OCI-LY3 (cell line): ENCODE data around the gene FBLN7.

Source experiments
- H2AFZ ChIP-seq: fragments of 200-600, 300-600 bp; shearing (Covaris generic); 2 replicates; pipeline ENCODE4 v1.6.0; 2014; ENCODE audit warnings: antibody characterized with exemption, low read depth, low read length
- H3K27ac ChIP-seq: fragments of 200-600, 300-600 bp; sonication (generic); 2 replicates; pipeline ENCODE4 v1.5.1; 2014; ENCODE audit warnings: mild to moderate bottlenecking, low read length, moderate library complexity, mixed read lengths
- H3K27me3 ChIP-seq: fragments of 200-600, 300-600 bp; sonication (generic); 2 replicates; pipeline ENCODE4 v1.6.1; 2014; ENCODE audit warnings: low read depth, low read length, mixed read lengths
- H3K36me3 ChIP-seq: fragments of 200-600, 300-600 bp; sonication (generic); replicated peaks from 2 replicates; pipeline ENCODE3; 2014; ENCODE audit warnings: low read depth, low read length, mixed read lengths
- H3K4me1 ChIP-seq: fragments of 300-600, 200-600 bp; sonication (generic); 2 replicates; pipeline ENCODE4 v1.6.1; 2014; ENCODE audit warnings: low read length, mixed read lengths
- H3K4me2 ChIP-seq: fragments of 200-600, 300-600 bp; sonication (generic); 2 replicates; pipeline ENCODE4 v1.6.1; 2014; ENCODE audit warnings: low read length, mixed read lengths
- H3K4me3 ChIP-seq: fragments of 300-600, 200-600 bp; sonication (generic); 2 replicates; pipeline ENCODE4 v1.5.1; 2014; ENCODE audit warnings: antibody characterized with exemption, mild to moderate bottlenecking, low read length, moderate library complexity
- H3K79me2 ChIP-seq: fragments of 300-600, 200-600 bp; shearing (Covaris generic); 2 replicates; pipeline ENCODE4 v1.6.1; 2014; ENCODE audit warnings: mild to moderate bottlenecking, low read length, mixed read lengths
- H3K9ac ChIP-seq: fragments of 300-600, 200-600 bp; shearing (Covaris generic); 2 replicates; pipeline ENCODE4 v1.6.0; 2014; ENCODE audit warnings: mild to moderate bottlenecking, low read length, moderate library complexity
- H3K9me3 ChIP-seq: fragments of 200-600, 300-600 bp; shearing (Covaris generic); 2 replicates; pipeline ENCODE4 v1.6.1; 2014; ENCODE audit warnings: low read length, mixed read lengths; ENCODE audit not compliant: insufficient read depth
- H4K20me1 ChIP-seq: fragments of 200-600, 300-600 bp; sonication (generic); 2 replicates; pipeline ENCODE4 v1.6.1; 2016; ENCODE audit warnings: low read length, mixed read lengths; ENCODE audit not compliant: insufficient read depth
- CTCF ChIP-seq: fragments of 200-600, 300-600 bp; sonication (generic); IDR thresholded peaks from 2 replicates; pipeline ENCODE4 v1.5.1; 2014; ENCODE audit warnings: antibody characterized with exemption, low read length, low read depth
- EZH2phosphoT487 ChIP-seq: fragments of 200-600 bp; shearing (Covaris generic); IDR thresholded peaks from 2 replicates; pipeline ENCODE4 v1.6.1; 2018; ENCODE audit warnings: antibody characterized with exemption, mixed run types, low read depth

Gene FBLN7

DNA sequence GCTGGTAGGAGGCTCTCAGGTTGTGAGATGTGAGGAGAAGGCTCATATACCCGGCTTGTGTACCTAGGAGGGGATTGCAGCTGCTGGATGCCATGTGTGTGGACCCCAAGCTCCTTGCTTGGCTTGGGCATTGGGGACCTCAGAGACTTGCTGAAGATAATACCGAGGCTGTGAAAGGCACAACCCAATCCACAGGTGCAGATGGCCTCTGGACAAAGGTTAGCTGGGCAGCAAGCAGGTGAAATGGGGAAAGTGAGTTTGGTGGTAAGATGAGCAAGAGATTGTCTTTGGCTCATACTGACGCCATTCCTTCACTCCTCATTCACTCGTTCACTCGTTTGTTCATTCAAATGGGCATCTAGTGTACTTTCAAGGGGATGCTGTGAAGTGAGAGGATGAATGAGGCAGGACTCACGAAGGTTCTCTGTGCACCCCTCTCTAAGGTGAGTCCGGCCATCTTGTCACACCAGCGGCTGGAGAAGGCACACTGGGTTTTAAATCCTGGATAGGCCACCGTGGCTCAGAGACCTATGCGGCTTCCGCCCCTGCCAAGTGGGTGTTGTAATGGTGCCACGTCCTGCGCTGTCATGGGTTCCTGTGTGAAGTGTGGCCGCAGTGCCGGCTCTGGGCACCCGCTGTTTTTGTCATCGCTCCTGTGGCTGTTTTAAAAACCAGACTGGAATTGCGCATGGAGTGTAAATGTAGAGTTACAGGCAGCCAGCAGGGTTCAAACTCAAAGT is 13.7 kb downstream of the FBLN7 start:
- TF ChIP-seq CTCF (no peak), EZH2phosphoT487 (no peak)
- no peak overlapping the region for H3K9ac ChIP-seq
- H3K36me3 ChIP-seq, result no peaks in the 10 kb centered on the region
- H3K27me3 ChIP-seq, result no peaks in the 10 kb centered on the region
- no peak overlapping the region for H2AFZ ChIP-seq
- no peak overlapping the region for H3K4me2 ChIP-seq
- no peaks in the 10 kb centered on the region for H3K9me3 ChIP-seq
- no peak overlapping the region for H3K4me3 ChIP-seq
- H3K79me2 ChIP-seq, result no peaks in the 10 kb centered on the region
- H3K4me1 ChIP-seq, result peaks cover 4% of the 10 kb centered on the region; the same call in 1 of the 2 replicates
- no peak overlapping the region for H3K27ac ChIP-seq
- H4K20me1 ChIP-seq, result no peaks in the 10 kb centered on the region

- no peaks in the 10 kb centered on the region for H3K9me3 ChIP-seq
- H3K9ac ChIP-seq, result no peak overlapping the region
- H3K36me3 ChIP-seq, result no peaks in the 10 kb centered on the region
- H4K20me1 ChIP-seq, result no peaks in the 10 kb centered on the region
- no peak for TF ChIP-seq EZH2phosphoT487
- no peak for TF ChIP-seq CTCF
- H3K79me2 ChIP-seq, result no peaks in the 10 kb centered on the region
- no peak overlapping the region for H3K4me3 ChIP-seq
- peaks cover 4% of the 10 kb centered on the region; the same call in 1 of the 2 replicates for H3K4me1 ChIP-seq
- no peak overlapping the region for H3K27ac ChIP-seq
- no peak overlapping the region for H2AFZ ChIP-seq
- H3K4me2 ChIP-seq, result no peak overlapping the region
- H3K27me3 ChIP-seq, result no peaks in the 10 kb centered on the region
Measured at GRCh38 chr2:112152476-112153178, 14.4 kb downstream of the FBLN7 start.

- H3K9ac ChIP-seq, result no peak overlapping the region
- H3K4me1 ChIP-seq, result peaks cover 4% of the 10 kb centered on the region; the same call in 1 of the 2 replicates
- H3K9me3 ChIP-seq, result no peaks in the 10 kb centered on the region
- H3K36me3 ChIP-seq, result no peaks in the 10 kb centered on the region
- no peak overlapping the region for H3K27ac ChIP-seq
- TF ChIP-seq EZH2phosphoT487 (no peak), CTCF (no peak)
- H3K79me2 ChIP-seq, result no peaks in the 10 kb centered on the region
- no peaks in the 10 kb centered on the region for H4K20me1 ChIP-seq
- H3K4me3 ChIP-seq, result no peak overlapping the region
- no peak overlapping the region for H2AFZ ChIP-seq
- no peaks in the 10 kb centered on the region for H3K27me3 ChIP-seq
- no peak overlapping the region for H3K4me2 ChIP-seq
Measured at GRCh38 chr2:112153179-112153490, 14.9 kb downstream of the FBLN7 start.

- H3K36me3 ChIP-seq, result no peaks in the 10 kb centered on the region
- H2AFZ ChIP-seq, result no peak overlapping the region
- no peaks in the 10 kb centered on the region for H3K27me3 ChIP-seq
- no peaks in the 10 kb centered on the region for H4K20me1 ChIP-seq
- H3K9ac ChIP-seq, result no peak overlapping the region
- H3K4me2 ChIP-seq, result no peak overlapping the region
- H3K79me2 ChIP-seq, result no peaks in the 10 kb centered on the region
- TF ChIP-seq CTCF (no peak), EZH2phosphoT487 (no peak)
- H3K9me3 ChIP-seq, result no peaks in the 10 kb centered on the region
- no peak overlapping the region for H3K4me3 ChIP-seq
- peaks cover 4% of the 10 kb centered on the region; the same call in 1 of the 2 replicates for H3K4me1 ChIP-seq
- H3K27ac ChIP-seq, result no peak overlapping the region
Measured at GRCh38 chr2:112153501-112153900, 15.3 kb downstream of the FBLN7 start.
